Gastroesophageal sphincter (tissue), 4 donors: Measurements from ENCODE around the gene PRSS21. TPM values are rescaled to one million over a fixed set of nuclear protein-coding genes. Genes with fewer than 3 reads are reported as not detected.

Source experiments
- ATAC-seq: fragments of 150-250 bp; one replicate; pipeline ENCODE4 v1.9.1; 2016; ENCODE audit warnings: mild to moderate bottlenecking, moderate library complexity
- H3K27ac ChIP-seq, 4 donors: fragments of 200-600 bp; sonication (generic) in 3 of 4; 1 replicate in 3 of 4; 2 replicates in 1 of 4; pipeline ENCODE4 v1.5.1; 2016 to 2019
- H3K27me3 ChIP-seq: fragments of 200-600 bp; sonication (generic); one replicate; pipeline ENCODE4 v1.5.1; 2019
- H3K36me3 ChIP-seq, 2 donors: fragments of 200-600 bp; sonication (generic); one replicate each; pipeline ENCODE4 v1.5.1; 2019; ENCODE audit warnings: control low read depth in 1 of 2
- H3K4me1 ChIP-seq, 3 donors: fragments of 200-600 bp; sonication (generic); 1 replicate in 2 of 3; 2 replicates in 1 of 3; pipeline ENCODE4 v1.5.1; 2016 to 2019; ENCODE audit warnings: control low read depth in 2 of 3
- H3K4me3 ChIP-seq, 2 donors: fragments of 200-600 bp; sonication (generic); one replicate each; pipeline ENCODE4 v1.5.1; 2019; ENCODE audit warnings: mild to moderate bottlenecking in 1 of 2, moderate library complexity in 1 of 2
- H3K9me3 ChIP-seq, 3 donors: fragments of 200-600 bp; sonication (generic); one replicate each; pipeline ENCODE4 v1.5.1; 2017 to 2019; ENCODE audit warnings: control low read depth in 2 of 3
- EP300 ChIP-seq: sonication (generic); formaldehyde crosslinking; IDR thresholded peaks from one replicate; pipeline ENCODE4 v1.6.1; 2017; ENCODE audit warnings: antibody characterized with exemption, mild to moderate bottlenecking
- POLR2A ChIP-seq, 2 donors: fragments of 450-650 bp; IDR thresholded peaks; one replicate each; pipeline ENCODE4 v1.6.1; 2017; ENCODE audit warnings: antibody characterized with exemption in 2 of 2, mild to moderate bottlenecking in 2 of 2, moderate library complexity in 1 of 2
- POLR2AphosphoS5 ChIP-seq: sonication (generic); formaldehyde crosslinking; IDR thresholded peaks from one replicate; pipeline ENCODE4 v1.6.1; 2017; ENCODE audit warnings: antibody characterized with exemption
- WGBS, 2 donors: methylation state at CpG; one replicate each; pipeline ENCODE4 v1.1.5; 2018; ENCODE audit warnings: low coverage in 1 of 2; 5-methylcytosine and 5-hydroxymethylcytosine counted together
- total RNA-seq, 4 donors: library from RNA; depleted of rRNA; stranded (reverse); fragments of >200 nt; gene quantifications; one replicate each; pipeline ENCODE4 v1.1.0, GENCODE V29; 2016
- TF ChIP-seq, protein P1 (sequence below), 4 experiments: fragments of 200-600 bp in 2 of 4; fragments of 450-650 bp in 2 of 4; sonication (generic) in 1 of 4; IDR thresholded peaks; one replicate each; pipeline ENCODE4 v1.5.1; 2017 to 2019; ENCODE audit warnings: antibody characterized with exemption in 4 of 4, mild to moderate bottlenecking in 2 of 4, moderate library complexity in 2 of 4

The PRSS21 gene
- total RNA-seq, 4 donors from 2014 or later: not detected

GRCh38 chr16:2777903-2778629 lies 39.0 kb upstream of the PRSS21 start:
- ATAC-seq: peak; percentile 24
- H3K36me3 ChIP-seq: peaks cover 0 to 26% of the 10 kb centered on the region in 2 donors
- TF ChIP-seq EP300: no peak
- TF ChIP-seq POLR2A (IDR thresholded peaks at IDR 0.05): peak in 1 of 2 donors; percentile 18
- TF ChIP-seq POLR2AphosphoS5: no peak
- TF ChIP-seq, protein P1, sequence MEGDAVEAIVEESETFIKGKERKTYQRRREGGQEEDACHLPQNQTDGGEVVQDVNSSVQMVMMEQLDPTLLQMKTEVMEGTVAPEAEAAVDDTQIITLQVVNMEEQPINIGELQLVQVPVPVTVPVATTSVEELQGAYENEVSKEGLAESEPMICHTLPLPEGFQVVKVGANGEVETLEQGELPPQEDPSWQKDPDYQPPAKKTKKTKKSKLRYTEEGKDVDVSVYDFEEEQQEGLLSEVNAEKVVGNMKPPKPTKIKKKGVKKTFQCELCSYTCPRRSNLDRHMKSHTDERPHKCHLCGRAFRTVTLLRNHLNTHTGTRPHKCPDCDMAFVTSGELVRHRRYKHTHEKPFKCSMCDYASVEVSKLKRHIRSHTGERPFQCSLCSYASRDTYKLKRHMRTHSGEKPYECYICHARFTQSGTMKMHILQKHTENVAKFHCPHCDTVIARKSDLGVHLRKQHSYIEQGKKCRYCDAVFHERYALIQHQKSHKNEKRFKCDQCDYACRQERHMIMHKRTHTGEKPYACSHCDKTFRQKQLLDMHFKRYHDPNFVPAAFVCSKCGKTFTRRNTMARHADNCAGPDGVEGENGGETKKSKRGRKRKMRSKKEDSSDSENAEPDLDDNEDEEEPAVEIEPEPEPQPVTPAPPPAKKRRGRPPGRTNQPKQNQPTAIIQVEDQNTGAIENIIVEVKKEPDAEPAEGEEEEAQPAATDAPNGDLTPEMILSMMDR (IDR thresholded peaks at IDR 0.05): no peak
- 10% methylated on average over 7 of the region's 27 CpGs; no CpG with 5 or more reads in 1 of the 2 donors for WGBS, 2 donors
- peak overlapping the region; percentile 97 to 100 (median 100) for H3K27ac ChIP-seq
- no peaks in the 10 kb centered on the region for H3K27me3 ChIP-seq
- H3K4me3 ChIP-seq: peak overlapping the region; percentile 95 to 96
- H3K4me1 ChIP-seq: peaks cover 0 to 54% (median 27%) of the 10 kb centered on the region in 3 donors
- no peaks in the 10 kb centered on the region for H3K9me3 ChIP-seq

DNA sequence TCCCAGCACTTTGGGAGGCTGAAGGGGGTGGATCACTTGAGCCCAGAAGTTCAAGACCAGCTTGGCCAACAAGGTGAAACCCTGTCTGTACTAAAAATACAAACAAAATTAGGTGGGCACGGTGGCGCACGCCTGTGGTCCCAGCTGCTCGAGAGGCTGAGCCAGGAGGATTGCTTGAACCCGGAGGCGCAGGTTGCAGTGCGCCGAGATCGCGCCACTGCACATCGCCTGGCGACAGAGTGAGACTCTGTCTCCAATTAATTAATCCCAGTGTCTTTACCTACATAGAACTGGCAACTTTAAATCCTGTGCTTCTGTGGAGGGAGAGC lies 38.4 kb upstream of the PRSS21 start:
- Histone ChIP-seq H3K27ac (peak overlapping the region in 3 of 4 donors; percentile 100), H3K36me3 (peaks cover 0 to 20% of the 10 kb centered on the region in 2 donors), H3K9me3 (no peaks in the 10 kb centered on the region), H3K4me1 (peaks cover 0 to 48% (median 27%) of the 10 kb centered on the region in 3 donors), H3K4me3 (peak overlapping the region in 1 of 2 donors; percentile 96), H3K27me3 (no peaks in the 10 kb centered on the region)
- TF ChIP-seq EP300: no peak
- TF ChIP-seq, protein P1 (IDR thresholded peaks at IDR 0.05): no peak
- no peak for TF ChIP-seq POLR2A (IDR thresholded peaks at IDR 0.05)
- no peak for TF ChIP-seq POLR2AphosphoS5
- ATAC-seq: no peak
- 100% methylated on average over 4 of the region's 12 CpGs; no CpG with 5 or more reads in 1 of the 2 donors for WGBS, 2 donors

DNA sequence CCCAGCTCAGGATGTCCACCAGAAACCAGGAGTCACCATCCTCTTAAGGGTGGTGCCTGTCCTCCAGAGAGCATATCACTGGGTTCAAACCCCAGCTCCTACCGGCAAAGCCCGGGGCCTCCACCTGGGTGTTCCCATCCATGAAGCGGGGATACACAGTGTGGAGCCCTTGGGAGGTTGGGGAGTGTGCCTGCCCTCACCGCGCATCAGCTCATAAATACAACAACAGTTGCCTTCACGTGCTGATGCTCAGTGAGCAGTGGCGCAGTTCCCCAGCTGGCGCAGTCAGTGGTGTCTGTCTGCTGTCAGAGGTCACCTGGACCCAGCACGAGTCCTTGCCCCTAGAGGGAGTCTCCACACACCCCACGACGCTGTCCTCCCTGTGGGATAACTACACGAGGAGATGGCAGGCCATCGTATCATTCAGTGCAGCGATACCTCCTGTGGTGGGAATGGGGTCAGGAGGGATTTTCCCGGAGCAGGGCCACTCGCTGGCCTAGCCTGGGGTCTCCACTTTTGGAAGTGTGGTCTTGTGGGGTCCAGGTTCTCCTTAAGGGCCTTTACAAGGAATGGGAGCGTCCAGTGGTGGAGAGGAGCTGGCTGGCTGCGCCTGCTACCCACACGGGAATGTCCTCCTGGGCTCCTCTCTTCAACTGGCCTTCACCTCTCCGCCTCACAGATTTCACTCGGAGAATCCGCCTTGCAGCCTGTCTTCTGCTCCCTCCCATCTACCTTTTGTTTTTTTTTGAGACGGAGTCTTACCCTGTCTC lies 37.7 kb upstream of the PRSS21 start:
- H3K4me1 ChIP-seq: peaks cover 0 to 41% (median 27%) of the 10 kb centered on the region in 3 donors
- H3K4me3 ChIP-seq: no peak overlapping the region
- H3K36me3 ChIP-seq: peaks cover 0 to 13% of the 10 kb centered on the region in 2 donors
- 100% methylated on average over 5 of the region's 23 CpGs; no CpG with 5 or more reads in 1 of the 2 donors for WGBS, 2 donors
- H3K9me3 ChIP-seq: no peaks in the 10 kb centered on the region
- H3K27me3 ChIP-seq: peaks cover 5% of the 10 kb centered on the region
- TF ChIP-seq POLR2AphosphoS5 (no peak), EP300 (no peak), POLR2A (IDR thresholded peaks at IDR 0.05) (no peak)
- TF ChIP-seq, protein P1 (IDR thresholded peaks at IDR 0.05): no peak
- H3K27ac ChIP-seq: peak overlapping the region in 1 of 4 donors; percentile 100
- no peak for ATAC-seq

DNA sequence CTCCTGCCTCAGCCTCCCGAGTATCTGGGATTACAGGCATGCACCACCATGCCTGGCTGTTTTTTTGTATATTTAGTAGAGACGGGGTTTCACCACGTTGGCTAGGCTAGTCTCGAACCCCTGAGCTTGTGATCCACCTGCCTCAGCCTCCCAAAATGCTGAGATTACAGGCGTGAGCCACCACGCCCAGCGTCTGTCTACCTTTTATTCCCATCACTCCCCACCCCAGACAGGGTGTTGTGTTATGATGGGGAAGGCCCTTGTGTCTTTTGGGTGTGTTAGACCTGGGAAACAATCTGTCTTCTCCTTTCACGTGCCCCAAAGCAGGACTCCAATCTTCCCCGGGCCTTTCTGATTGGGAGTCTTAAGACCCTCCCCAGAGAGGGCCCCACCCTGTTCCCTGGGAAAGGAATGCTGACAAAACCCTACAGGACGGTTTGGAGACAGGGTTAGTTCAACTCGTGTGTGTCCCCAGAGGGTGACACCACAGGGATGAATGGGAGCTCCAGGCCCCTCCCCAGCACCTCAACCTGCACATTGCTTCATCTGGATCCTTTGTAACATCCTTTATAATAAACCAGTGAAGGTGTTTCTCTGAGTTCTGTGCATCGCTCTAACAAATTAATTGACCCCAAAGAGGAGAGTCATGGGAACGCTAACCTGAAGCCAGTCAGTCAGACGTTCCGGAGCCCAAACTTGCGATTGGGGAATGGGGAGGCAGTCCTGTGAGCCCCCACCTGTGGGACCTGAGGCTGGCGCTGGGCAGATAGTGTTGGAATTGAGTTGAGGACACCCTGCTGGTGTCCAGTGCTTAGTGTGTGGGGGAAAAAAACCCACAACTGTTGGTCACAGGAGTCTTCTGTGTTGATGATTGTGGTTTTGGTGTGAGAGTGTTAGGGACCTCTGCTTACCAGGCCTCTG lies 36.8 kb upstream of the PRSS21 start:
- H3K9me3 ChIP-seq: no peaks in the 10 kb centered on the region
- 41 to 81% methylated on average over 9 to 11 of the region's 17 CpGs for WGBS, 2 donors
- TF ChIP-seq, protein P1 (IDR thresholded peaks at IDR 0.05): no peak
- TF ChIP-seq POLR2AphosphoS5 (no peak), POLR2A (IDR thresholded peaks at IDR 0.05) (no peak), EP300 (no peak)
- peaks cover 14% of the 10 kb centered on the region for H3K27me3 ChIP-seq
- H3K36me3 ChIP-seq: peaks cover 0 to 4% of the 10 kb centered on the region in 2 donors
- H3K4me3 ChIP-seq: no peak overlapping the region
- peaks cover 0 to 38% (median 21%) of the 10 kb centered on the region in 3 donors for H3K4me1 ChIP-seq
- H3K27ac ChIP-seq: no peak overlapping the region
- no peak for ATAC-seq
